Measurements from ENCODE around the gene FOXI1.

- TF ChIP-seq CTCF (IDR thresholded peaks at IDR 0.05; ENCODE audit: insufficient read depth, low read length, poor library complexity, severe bottlenecking) (no peak), EZH2phosphoT487 (conservative IDR thresholded peaks at IDR 0.05; ENCODE audit: low read length) (no peak)
Observed at GRCh38 chr5:170151097-170151831, 45.6 kb downstream of the FOXI1 start.
